Measurements from ENCODE around the gene PAPPA2.
"Not testable (repeated sequence)": the region's sequence is repeated elsewhere in the genome, so short reads cannot be mapped to it uniquely, and the experiment has no call there.

DNA sequence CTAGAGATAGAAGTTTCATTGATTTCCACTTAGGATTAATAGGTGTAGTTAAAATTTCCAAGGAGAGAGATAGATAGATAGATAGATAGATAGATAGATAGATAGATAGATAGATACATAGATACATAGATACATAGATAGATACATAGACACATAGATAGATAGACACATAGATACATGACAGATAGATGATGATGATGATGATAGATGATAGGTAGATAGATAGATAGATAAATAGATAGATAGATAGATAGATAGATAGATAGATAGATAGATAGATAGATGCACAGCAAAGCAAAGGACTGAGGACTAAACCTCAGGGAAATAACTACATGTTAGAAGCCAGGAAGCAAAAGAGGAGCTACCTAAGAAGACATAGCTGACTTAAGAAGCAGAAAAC, 171.8 kb downstream of the PAPPA2 start:
- not testable (repeated sequence) for TF ChIP-seq POLR2A (IDR thresholded peaks at IDR 0.05; ENCODE audit: low read depth, low read length); POLR2AphosphoS5 (IDR thresholded peaks at IDR 0.05; ENCODE audit: low read depth, low read length); TAF1 (IDR thresholded peaks at IDR 0.05; ENCODE audit: borderline replicate concordance, low read depth, low read length)
